HFF-Myc (cell line): Measurements from ENCODE around the gene TRPM2.

Source experiments
- DNase-seq: peaks from one replicate; pipeline ENCODE4 v3.0.0-alpha.2; 2011; ENCODE audit warnings: low read depth; ENCODE audit errors: extremely low read depth
- H3K4me3 ChIP-seq: replicated peaks from 2 replicates; pipeline ENCODE4 v1.5.1; 2011; ENCODE audit warnings: low read depth, mild to moderate bottlenecking, control low read depth, low read length
- CTCF ChIP-seq: IDR thresholded peaks from 2 replicates; pipeline ENCODE4 v1.5.1; 2012; ENCODE audit warnings: mild to moderate bottlenecking, low read depth, low read length, control low read depth; ENCODE audit errors: missing control alignments

Gene TRPM2

DNA sequence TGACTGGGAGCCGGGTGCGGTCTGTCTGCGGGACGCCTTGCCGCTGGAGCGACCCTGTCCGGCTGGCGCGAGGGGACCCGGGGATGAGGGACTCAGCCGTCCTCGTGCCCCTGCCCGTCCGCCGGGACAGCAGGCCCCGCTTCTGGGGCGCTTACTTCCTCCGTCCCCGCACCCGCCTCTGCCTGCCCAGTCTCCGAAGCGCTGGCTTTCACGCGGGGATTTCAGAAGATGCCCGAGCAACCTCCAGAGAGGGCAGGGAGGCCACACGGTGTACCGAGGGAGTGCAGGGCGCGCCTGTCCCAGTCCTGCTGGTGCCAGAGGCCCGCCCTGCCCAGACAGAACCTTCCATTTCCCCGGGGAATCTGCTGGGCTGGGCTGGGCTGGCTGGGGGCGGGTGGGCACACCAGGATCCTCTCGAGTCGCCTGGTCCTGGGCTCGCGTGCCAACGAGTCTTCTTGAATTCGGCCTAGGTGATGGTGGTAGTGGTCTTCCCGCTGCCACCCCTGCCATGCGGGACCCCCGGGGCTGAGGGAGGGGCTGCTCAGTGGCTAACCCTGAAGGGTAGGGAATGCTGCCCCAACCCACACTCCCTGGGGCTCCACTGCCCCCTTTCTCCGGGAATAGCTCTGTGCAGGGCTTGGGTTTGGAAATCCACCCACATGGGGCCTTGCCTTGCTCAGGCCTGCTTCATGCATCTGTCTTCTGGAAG lies 2.5 kb upstream of the TRPM2 start:
- H3K4me3 ChIP-seq = no peak overlapping the region
- TF ChIP-seq CTCF = no peak

DNA sequence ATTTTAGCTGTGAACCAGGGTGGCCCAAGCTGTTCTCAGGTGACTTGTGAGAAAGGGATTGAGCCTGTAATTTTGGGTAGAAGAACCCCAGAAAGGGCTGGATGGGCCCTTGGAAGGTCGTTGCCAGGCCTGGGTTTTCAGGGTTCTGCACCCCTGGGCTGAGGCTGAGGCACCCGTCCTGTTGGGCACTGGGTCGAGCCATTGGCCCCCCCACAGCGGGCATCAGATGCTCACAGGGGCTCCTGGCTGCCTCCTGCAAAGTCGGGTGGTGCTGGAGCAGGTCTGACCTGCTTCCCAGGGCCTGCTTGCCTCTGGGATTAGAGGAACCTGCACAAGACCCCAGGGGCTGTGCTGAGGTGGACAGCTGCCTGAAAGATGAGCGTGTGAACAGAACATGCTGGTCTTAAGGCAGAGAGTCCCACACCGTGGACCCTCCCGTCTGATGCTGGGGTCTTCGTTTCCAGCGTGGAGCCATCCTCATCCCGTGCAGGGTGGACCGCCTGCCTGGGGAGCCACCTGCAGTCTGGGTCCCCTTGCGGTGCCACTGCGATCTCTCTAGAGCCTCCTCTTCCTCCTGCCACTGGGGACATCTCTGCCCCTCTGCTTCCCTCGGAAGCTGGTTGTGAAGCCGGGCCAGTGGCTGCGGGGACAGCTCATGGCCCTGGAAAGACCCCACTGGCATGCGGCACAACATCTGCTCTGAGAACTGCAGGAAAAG lies 1.7 kb upstream of the TRPM2 start:
- no peak for DNase-seq
- no peak for TF ChIP-seq CTCF
- no peak overlapping the region for H3K4me3 ChIP-seq

More for the DNA sequence above, 2.5 kb upstream of the TRPM2 start:
- DNase-seq = no peak

GRCh38 chr21:44352253-44352860 lies 1.1 kb upstream of the TRPM2 start:
- no peak for DNase-seq
- H3K4me3 ChIP-seq = no peak overlapping the region
- no peak for TF ChIP-seq CTCF

DNA sequence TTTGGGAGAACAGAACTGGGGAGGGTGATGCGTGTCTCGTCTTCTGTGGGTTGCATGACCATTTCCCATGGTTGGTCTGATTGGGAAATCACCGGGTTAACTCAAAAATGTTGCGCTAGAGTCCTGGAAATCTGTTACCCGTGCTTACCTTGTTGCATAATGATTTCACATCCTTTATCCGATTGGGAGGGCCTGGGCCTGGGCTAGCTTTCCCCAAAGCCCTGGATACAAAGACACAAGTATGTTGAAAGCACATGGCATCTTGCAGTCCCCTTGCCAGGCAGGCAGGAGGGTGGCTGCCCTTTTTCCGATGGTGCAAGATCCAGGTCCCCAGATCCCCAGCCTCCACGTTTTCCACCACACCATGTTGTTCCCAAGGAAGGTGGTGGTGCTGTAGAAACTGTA lies 582 bp downstream of the TRPM2 start:
- no peak overlapping the region for H3K4me3 ChIP-seq
- TF ChIP-seq CTCF = no peak
- no peak for DNase-seq

- TF ChIP-seq CTCF = no peak
- DNase-seq = no peak
- H3K4me3 ChIP-seq = no peak overlapping the region
Measured at GRCh38 chr21:44354775-44355771, 1.7 kb downstream of the TRPM2 start.

DNA sequence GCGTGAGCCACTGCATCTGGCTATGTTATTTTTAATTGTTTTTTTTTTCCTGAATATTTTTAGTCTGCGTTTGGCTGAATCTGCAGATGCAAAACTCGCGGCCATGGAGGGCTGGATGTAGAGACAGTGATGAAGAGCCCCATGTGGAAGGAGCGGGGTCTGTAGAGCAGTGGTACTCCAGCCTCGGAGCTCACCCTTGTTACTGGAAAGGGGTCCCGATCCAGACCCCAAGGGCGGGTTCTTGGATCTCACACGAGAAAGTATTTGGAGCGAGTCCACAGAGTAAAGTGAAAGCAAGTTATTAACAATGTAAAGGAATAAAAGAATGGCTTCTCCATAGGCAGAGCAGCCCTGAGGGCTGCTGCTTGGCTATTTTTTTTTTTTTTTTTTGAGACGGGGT lies 2.7 kb downstream of the TRPM2 start:
- no peak overlapping the region for H3K4me3 ChIP-seq
- no peak for DNase-seq
- TF ChIP-seq CTCF = no peak
